NCI-H1092 (cell line): ENCODE results near the gene PPP1R13L.
"Not testable (repeated sequence)": the region's sequence is repeated elsewhere in the genome, so short reads cannot be mapped to it uniquely, and the experiment has no call there.

Experiments
- DNase-seq: peaks from one replicate; lab custom pipeline; 2025; lab: John Stamatoyannopoulos, UW

The PPP1R13L gene

GRCh38 chr19:45404557-45405434 lies at the start of gene PPP1R13L:
Gene PPP1R13L, minus strand, starts transcription at chr19:45405069. Its CDS starts 6,751 bp downstream, at chr19:45398318.
- no peak for DNase-seq

GRCh38 chr19:45451850-45452387 lies 47.0 kb upstream of the PPP1R13L start:
- no peak for DNase-seq

- DNase-seq: no peak
Measured at GRCh38 chr19:45451131-45451849, 46.4 kb upstream of the PPP1R13L start.

GRCh38 chr19:45450012-45450333 lies 45.1 kb upstream of the PPP1R13L start:
- no peak for DNase-seq

GRCh38 chr19:45448887-45449299 lies 44.0 kb upstream of the PPP1R13L start:
- DNase-seq: no peak

GRCh38 chr19:45448425-45448756 lies 43.5 kb upstream of the PPP1R13L start:
- DNase-seq: no peak

- no peak for DNase-seq
Measured at GRCh38 chr19:45446944-45447343, 42.1 kb upstream of the PPP1R13L start.

- no peak for DNase-seq
Measured at GRCh38 chr19:45446295-45446694, 41.4 kb upstream of the PPP1R13L start.

- DNase-seq: no peak
Measured at GRCh38 chr19:45445139-45445538, 40.3 kb upstream of the PPP1R13L start.

- DNase-seq: no peak
Measured at GRCh38 chr19:45444318-45445041, 39.6 kb upstream of the PPP1R13L start.

GRCh38 chr19:45443462-45444317 lies 38.8 kb upstream of the PPP1R13L start:
- DNase-seq: no peak

GRCh38 chr19:45442778-45443461 lies 38.1 kb upstream of the PPP1R13L start:
- DNase-seq: no peak

- DNase-seq: no peak
Measured at GRCh38 chr19:45442408-45442777, 37.5 kb upstream of the PPP1R13L start.

GRCh38 chr19:45440873-45441654 lies 36.2 kb upstream of the PPP1R13L start:
- no peak for DNase-seq

- no peak for DNase-seq
Measured at GRCh38 chr19:45440259-45440638, 35.4 kb upstream of the PPP1R13L start.

GRCh38 chr19:45439569-45440258 lies 34.8 kb upstream of the PPP1R13L start:
- no peak for DNase-seq

- no peak for DNase-seq
Measured at GRCh38 chr19:45439190-45439568, 34.3 kb upstream of the PPP1R13L start.

GRCh38 chr19:45437328-45437727 lies 32.5 kb upstream of the PPP1R13L start:
- no peak for DNase-seq

- not testable (repeated sequence) for DNase-seq
Measured at GRCh38 chr19:45432543-45432942, 27.7 kb upstream of the PPP1R13L start.

- not testable (repeated sequence) for DNase-seq
Measured at GRCh38 chr19:45431008-45431407, 26.1 kb upstream of the PPP1R13L start.
